K562 (cell line): ENCODE data around the gene STRADB.

ENCODE experiments used
- ZBED1 ChIP-seq: IDR thresholded peaks from 2 replicates; pipeline ENCODE4 v1.6.1; 2014
- TF ChIP-seq, protein P1 (sequence below), 2 experiments: fragments of 450-650 bp; formaldehyde crosslinking in 1 of 2; IDR thresholded peaks; 2 replicates each; pipeline versions ENCODE4 v1.4.0 to v1.6.1; 2014 to 2020; ENCODE audit warnings: mild to moderate bottlenecking in 2 of 2, borderline replicate concordance in 1 of 2, low read depth in 1 of 2
- TF ChIP-seq, protein P2 (sequence below), 3 experiments: IDR thresholded peaks in 2 of 3; conservative IDR thresholded peaks in 1 of 3; 2 replicates each; pipeline ENCODE4 v1.5.1; 2011 to 2012; ENCODE audit warnings: low read length in 3 of 3, mild to moderate bottlenecking in 3 of 3, control low read depth in 2 of 3, improper control_type of control experiment in 1 of 3, inconsistent platforms in 1 of 3, low read depth in 1 of 3, mixed read lengths in 1 of 3, moderate library complexity in 1 of 3; ENCODE audit not compliant: insufficient read depth in 2 of 3

DNA sequence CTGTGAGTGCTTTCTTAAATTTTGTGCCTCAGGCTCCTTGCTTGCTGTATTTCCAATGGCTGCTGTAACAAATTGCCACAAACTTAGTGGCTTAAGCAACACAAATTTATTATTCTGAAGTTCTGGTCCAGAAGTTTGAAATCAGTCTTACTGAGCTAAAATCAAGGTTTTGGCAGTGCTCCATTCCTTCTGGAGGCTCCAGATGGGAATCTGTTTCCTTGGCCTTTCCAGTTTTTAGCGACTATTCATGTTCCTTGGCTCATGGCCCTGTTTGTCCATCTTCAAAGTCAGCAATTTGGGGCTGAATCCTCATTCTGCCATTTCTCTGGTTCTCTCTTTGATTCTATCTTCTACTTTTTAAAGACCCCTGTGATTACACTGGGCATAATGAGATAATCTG is 31.8 kb downstream of the STRADB start:
- TF ChIP-seq ZBED1 = no peak
- TF ChIP-seq, protein P1, sequence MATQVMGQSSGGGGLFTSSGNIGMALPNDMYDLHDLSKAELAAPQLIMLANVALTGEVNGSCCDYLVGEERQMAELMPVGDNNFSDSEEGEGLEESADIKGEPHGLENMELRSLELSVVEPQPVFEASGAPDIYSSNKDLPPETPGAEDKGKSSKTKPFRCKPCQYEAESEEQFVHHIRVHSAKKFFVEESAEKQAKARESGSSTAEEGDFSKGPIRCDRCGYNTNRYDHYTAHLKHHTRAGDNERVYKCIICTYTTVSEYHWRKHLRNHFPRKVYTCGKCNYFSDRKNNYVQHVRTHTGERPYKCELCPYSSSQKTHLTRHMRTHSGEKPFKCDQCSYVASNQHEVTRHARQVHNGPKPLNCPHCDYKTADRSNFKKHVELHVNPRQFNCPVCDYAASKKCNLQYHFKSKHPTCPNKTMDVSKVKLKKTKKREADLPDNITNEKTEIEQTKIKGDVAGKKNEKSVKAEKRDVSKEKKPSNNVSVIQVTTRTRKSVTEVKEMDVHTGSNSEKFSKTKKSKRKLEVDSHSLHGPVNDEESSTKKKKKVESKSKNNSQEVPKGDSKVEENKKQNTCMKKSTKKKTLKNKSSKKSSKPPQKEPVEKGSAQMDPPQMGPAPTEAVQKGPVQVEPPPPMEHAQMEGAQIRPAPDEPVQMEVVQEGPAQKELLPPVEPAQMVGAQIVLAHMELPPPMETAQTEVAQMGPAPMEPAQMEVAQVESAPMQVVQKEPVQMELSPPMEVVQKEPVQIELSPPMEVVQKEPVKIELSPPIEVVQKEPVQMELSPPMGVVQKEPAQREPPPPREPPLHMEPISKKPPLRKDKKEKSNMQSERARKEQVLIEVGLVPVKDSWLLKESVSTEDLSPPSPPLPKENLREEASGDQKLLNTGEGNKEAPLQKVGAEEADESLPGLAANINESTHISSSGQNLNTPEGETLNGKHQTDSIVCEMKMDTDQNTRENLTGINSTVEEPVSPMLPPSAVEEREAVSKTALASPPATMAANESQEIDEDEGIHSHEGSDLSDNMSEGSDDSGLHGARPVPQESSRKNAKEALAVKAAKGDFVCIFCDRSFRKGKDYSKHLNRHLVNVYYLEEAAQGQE (IDR thresholded peaks at IDR 0.05; ENCODE audit: borderline replicate concordance) = no peak
- TF ChIP-seq, protein P1 (CRISPR knock-in tag; IDR thresholded peaks at IDR 0.05; ENCODE audit: low read depth) = no peak
- TF ChIP-seq, protein P2, sequence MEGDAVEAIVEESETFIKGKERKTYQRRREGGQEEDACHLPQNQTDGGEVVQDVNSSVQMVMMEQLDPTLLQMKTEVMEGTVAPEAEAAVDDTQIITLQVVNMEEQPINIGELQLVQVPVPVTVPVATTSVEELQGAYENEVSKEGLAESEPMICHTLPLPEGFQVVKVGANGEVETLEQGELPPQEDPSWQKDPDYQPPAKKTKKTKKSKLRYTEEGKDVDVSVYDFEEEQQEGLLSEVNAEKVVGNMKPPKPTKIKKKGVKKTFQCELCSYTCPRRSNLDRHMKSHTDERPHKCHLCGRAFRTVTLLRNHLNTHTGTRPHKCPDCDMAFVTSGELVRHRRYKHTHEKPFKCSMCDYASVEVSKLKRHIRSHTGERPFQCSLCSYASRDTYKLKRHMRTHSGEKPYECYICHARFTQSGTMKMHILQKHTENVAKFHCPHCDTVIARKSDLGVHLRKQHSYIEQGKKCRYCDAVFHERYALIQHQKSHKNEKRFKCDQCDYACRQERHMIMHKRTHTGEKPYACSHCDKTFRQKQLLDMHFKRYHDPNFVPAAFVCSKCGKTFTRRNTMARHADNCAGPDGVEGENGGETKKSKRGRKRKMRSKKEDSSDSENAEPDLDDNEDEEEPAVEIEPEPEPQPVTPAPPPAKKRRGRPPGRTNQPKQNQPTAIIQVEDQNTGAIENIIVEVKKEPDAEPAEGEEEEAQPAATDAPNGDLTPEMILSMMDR (IDR thresholded peaks at IDR 0.05 in 2 of 3, conservative IDR thresholded peaks at IDR 0.05 in 1 of 3; ENCODE audit: insufficient read depth in 2 of 3, low read depth in 1 of 3, low read length in 3 of 3) = no peak
